ENCODE results near the gene ATP1A3.

GRCh38 chr19:42021185-42021584 is 27.2 kb upstream of the ATP1A3 start:
- TF ChIP-seq CTCF (IDR thresholded peaks at IDR 0.05; ENCODE audit: poor library complexity, severe bottlenecking) (no peak), EP300 (conservative IDR thresholded peaks at IDR 0.05; ENCODE audit: poor library complexity, severe bottlenecking) (no peak), TAF1 (IDR thresholded peaks at IDR 0.05; ENCODE audit: low read depth) (no peak), POLR2AphosphoS5 (IDR thresholded peaks at IDR 0.05) (no peak), EZH2 (IDR thresholded peaks at IDR 0.05; ENCODE audit: borderline replicate concordance, insufficient read depth, low read length, poor library complexity, severe bottlenecking) (no peak), MXI1 (conservative IDR thresholded peaks at IDR 0.05; ENCODE audit: poor library complexity, severe bottlenecking) (no peak), REST (IDR thresholded peaks at IDR 0.05; ENCODE audit: borderline replicate concordance) (no peak), RAD21 (conservative IDR thresholded peaks at IDR 0.05) (no peak), SMC3 (conservative IDR thresholded peaks at IDR 0.05; ENCODE audit: poor library complexity) (no peak)
